ENCODE results near the gene RPS28.
"Not testable (repeated sequence)": the region's sequence is repeated elsewhere in the genome, so short reads cannot be mapped to it uniquely, and the experiment has no call there.

RPS28 gene

GRCh38 chr19:8342684-8343482 lies 21.6 kb downstream of the RPS28 start, which contains the start of gene KANK3:
TSS of gene KANK3 (minus strand) at chr19:8343262. CDS start at chr19:8337828, 5,434 bp downstream.
- peak; percentile 95 to 98 (median 96) for DNase-seq

GRCh38 chr19:8343483-8343844 lies 22.2 kb downstream of the RPS28 start:
- DNase-seq, result no peak

GRCh38 chr19:8349629-8350372 lies 28.5 kb downstream of the RPS28 start:
- DNase-seq, result not testable (repeated sequence)

GRCh38 chr19:8352134-8352827 lies 31.0 kb downstream of the RPS28 start:
- DNase-seq, result peak; percentile 65 to 71 (median 68)

- not testable (repeated sequence) for DNase-seq
Observed at GRCh38 chr19:8352845-8353244, 31.5 kb downstream of the RPS28 start.

DNA sequence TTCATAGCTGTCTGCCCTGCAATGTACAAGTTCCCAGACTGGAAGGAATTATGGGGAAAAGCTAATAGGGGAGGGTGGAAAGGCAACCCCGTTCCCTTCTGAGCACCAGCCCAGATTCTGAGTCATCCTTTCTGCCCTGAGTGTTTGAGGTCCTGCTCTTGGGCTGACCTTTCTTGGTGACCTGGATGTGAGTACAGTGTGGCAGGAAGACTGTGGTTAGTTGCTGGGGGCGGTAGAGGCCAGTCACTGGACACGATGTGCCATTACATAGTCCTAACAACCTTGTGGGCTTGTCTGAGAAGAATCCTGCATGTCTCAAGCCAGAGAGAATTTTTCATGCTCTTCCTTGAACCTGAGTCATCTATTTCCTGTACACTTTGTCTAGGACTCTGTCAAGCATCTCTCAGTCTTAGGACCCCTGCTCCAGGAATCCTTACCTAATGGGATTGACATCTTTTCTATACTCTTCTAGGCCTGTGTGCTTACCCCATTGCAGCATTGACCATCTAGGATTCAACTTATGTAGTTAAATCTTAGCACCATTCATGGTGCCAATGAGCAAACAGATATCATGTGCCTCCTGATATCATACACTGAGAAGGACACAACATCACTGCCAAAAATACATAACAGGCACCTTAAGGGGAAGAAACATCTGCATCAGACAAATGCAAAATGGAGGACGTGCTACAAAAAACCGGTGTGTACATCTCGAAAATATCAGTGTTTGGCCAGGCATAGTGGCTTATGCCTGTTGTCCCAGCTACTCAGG lies 34.5 kb downstream of the RPS28 start:
- peak; percentile 93 to 98 (median 95) for DNase-seq

DNA sequence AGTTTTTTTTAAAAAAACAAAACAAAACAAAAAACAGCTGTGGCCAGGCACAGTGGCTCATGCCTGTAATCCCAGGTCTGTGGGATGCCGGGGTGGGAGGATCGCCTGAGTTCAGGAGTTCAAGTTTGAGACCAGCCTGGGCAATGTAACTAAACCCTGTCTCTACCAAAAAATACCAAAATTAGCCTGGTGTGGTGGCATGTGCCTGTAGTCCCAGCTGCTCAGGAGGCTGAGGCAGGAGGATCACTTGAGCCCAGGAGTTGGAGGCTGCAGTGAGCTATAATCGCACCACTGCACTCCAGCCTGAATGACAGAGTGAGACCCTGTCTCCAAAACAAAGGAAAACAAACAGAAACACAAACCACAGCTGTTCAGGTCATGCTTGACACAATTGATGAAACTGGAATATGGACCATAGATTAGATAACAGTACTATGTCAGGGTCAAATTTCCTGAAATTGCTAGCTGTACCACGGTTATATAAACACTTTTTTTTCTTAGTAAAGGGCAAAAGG lies 35.8 kb downstream of the RPS28 start:
- no peak for DNase-seq

DNA sequence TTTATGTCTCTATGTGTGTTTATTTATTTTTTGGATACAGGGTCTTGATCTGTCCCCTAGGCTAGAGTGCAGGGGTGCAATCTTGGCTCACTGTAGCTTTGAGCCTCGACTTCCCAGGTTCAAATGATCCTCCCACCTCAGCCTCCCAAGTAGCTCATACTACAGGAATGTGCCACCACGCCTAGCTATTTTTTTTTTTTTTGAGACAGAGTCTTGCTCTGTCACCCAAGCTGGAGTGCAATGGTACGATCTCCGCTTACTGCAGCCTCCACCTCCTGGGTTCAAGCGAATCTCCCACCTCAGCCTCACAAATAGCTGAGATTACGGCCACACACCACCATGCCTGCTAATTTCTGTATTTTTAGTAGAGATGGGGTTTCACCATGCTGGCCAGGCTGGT lies 37.7 kb downstream of the RPS28 start:
- no peak for DNase-seq

DNA sequence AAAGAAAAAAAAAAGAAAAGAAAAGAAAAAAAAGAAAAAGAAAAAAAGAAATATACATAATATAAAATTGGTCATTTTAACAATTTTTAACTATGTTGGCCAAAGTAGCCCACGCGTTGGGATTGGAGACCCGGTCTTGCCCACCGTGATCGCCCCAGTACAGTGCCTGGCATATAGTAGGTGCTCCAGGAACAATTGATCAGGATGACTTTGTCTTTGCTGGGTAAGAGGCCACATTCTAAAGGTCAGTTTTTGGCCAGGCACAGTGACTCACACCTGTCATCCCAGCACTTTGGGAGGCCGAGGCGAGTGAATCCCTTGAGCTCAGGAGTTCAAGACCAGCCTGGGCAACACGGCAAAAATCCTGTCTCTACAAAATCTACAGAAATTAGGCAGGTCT lies 38.9 kb downstream of the RPS28 start:
- DNase-seq, result no peak

GRCh38 chr19:8361921-8362793 lies 40.9 kb downstream of the RPS28 start:
- DNase-seq, result peak; percentile 97 to 99 (median 97)

DNA sequence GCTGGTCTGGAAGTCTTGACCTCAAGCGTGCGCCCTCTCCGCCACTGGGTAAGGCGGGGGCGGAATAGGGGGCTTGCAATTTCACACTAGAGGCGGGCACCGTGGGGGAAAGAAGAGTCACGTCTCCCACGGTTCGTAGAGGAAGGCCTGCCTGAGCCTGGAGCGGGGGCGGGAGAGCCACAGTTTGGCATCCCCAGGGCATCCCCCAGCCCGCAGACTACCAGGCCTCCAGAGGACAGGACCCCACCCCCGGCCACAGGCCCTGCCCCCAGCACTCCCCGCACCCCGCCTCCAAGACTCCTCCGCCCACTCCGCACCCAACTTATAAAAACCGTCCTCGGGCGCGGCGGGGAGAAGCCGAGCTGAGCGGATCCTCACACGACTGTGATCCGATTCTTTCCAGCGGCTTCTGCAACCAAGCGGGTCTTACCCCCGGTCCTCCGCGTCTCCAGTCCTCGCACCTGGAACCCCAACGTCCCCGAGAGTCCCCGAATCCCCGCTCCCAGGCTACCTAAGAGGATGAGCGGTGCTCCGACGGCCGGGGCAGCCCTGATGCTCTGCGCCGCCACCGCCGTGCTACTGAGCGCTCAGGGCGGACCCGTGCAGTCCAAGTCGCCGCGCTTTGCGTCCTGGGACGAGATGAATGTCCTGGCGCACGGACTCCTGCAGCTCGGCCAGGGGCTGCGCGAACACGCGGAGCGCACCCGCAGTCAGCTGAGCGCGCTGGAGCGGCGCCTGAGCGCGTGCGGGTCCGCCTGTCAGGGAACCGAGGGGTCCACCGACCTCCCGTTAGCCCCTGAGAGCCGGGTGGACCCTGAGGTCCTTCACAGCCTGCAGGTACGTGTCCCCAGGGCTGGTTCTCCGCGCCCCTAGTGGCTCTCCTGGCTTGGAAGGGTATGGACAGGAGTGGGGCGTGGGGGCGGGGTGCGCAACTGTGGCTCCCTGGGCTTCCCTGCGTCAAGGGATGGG lies 42.8 kb downstream of the RPS28 start, which contains the start of gene ANGPTL4:
TSS of gene ANGPTL4 (plus strand) at position 353 of the 969 bp plus-strand sequence. CDS start at position 520, 167 bp downstream.
- peak; percentile 91 to 95 (median 92) for DNase-seq

GRCh38 chr19:8366121-8366581 lies 44.9 kb downstream of the RPS28 start:
- DNase-seq, result no peak

DNA sequence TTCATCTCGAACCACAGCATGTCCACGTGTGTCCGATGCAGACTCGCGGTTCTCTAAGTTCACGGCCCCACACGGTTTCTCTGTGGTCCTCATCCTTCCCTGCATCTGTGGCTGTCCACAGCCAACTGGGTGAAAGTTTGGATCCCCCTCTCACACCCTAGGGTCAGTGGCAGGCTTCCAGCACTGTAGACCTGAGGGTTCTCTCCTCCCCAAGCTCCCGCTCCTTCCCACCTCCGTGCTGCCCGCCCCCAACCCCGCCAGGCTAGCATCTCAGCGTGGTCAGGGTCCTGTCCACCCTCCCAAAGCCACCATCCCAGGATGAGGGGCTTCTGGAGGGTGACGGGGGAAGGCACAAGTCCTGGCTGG lies 45.6 kb downstream of the RPS28 start:
- no peak for DNase-seq

DNA sequence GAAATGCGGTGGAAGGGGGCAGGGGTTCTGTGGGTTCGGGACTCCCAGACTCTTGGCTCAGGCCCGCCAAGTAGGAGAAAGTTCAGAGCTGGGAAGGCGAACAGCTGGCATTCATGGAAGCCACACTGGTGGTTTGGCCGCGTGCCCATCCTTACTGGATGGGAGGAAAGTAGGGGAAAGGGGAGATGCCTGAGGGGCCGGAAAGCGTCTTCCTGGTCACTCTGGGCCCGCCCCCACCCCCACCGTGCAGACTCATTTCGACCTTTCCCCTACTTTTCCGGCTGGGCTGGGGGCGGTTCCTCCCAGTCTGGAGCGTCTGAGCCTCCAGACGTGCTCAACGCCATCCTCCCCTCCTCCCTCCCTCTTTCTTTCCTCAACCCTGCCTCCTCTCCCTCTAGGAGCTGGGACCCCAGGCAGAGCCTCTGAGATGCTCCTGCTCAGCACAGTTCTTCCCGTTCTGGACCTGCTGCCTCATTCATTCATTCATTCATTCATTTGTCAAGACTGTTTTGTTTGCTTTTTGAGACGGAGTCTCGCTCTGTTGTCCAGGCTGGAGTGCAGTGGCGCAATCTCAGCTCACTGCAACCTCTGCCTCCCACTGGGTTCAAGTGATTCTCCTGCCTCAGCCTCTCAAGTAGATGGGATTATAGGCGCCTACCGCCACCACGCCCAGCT lies 46.2 kb downstream of the RPS28 start:
- DNase-seq, result peak; percentile 43 to 77 (median 65)

- DNase-seq, result peak; percentile 56 to 75 (median 71)
Observed at GRCh38 chr19:8370176-8371010, 49.1 kb downstream of the RPS28 start.

DNA sequence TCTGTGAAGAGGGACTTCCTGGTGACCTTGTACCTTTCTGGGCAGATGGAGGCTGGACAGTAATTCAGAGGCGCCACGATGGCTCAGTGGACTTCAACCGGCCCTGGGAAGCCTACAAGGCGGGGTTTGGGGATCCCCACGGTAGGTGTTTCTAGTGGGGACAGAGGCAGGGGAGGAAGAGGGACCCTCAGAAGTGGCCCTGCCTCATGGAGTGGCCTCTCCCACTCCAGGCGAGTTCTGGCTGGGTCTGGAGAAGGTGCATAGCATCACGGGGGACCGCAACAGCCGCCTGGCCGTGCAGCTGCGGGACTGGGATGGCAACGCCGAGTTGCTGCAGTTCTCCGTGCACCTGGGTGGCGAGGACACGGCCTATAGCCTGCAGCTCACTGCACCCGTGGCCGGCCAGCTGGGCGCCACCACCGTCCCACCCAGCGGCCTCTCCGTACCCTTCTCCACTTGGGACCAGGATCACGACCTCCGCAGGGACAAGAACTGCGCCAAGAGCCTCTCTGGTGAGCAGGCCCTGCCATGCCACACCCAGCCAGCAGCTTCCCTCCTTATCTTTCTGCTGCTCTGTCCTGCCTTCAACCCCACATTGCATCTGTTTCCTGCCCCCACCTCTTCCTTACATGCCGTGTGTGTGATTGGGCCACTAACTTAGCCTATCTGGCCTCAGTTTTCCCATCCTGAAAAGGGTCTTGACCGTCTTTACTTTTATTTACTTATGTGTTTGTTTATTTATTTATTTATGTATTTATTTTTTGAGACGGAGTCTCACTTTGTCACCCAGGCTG lies 49.9 kb downstream of the RPS28 start:
- no peak for DNase-seq

All from suppressor macrophage treated with lipopolysaccharide for 1 hour (primary cell).